Tibial nerve (tissue), 4 donors: ENCODE measurements around the gene GRIN2A.

Source experiments
- EP300 ChIP-seq, 2 donors: sonication (generic); formaldehyde crosslinking; IDR thresholded peaks; one replicate each; pipeline ENCODE4 v1.6.1; 2017; ENCODE audit warnings: antibody characterized with exemption in 2 of 2, mild to moderate bottlenecking in 1 of 2
- POLR2A ChIP-seq, 2 donors: fragments of 450-650 bp; IDR thresholded peaks; one replicate each; pipeline ENCODE4 v1.6.1; 2017; ENCODE audit warnings: antibody characterized with exemption in 2 of 2, mild to moderate bottlenecking in 2 of 2, moderate library complexity in 2 of 2
- TF ChIP-seq, protein P1 (sequence below), 5 experiments: fragments of 200-600 bp in 3 of 5; fragments of 450-650 bp in 2 of 5; sonication (generic) in 3 of 5; IDR thresholded peaks; one replicate each; pipeline ENCODE4 v1.5.1; 2016 to 2019; ENCODE audit warnings: antibody characterized with exemption in 5 of 5, mild to moderate bottlenecking in 3 of 5, moderate library complexity in 2 of 5

DNA sequence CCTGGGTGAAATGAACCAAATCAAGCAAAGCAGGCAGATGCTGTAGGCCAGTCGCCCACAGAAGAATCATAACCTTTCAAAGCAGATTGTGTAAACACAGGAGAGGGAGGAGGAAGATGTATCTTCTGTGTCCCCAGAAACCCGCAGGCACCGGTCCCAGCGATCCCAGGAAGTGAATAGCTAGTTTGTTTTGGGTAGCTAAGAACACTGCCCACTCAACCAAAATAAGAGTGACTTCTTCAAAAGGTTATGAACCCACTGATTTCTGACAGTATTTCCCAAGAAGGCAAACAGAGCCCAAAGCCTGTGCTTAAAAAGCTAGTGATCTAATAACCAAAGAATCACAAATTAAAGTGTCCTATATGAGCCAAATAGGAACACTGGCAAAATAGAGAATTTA, 67.8 kb downstream of the GRIN2A start:
- TF ChIP-seq, protein P1, sequence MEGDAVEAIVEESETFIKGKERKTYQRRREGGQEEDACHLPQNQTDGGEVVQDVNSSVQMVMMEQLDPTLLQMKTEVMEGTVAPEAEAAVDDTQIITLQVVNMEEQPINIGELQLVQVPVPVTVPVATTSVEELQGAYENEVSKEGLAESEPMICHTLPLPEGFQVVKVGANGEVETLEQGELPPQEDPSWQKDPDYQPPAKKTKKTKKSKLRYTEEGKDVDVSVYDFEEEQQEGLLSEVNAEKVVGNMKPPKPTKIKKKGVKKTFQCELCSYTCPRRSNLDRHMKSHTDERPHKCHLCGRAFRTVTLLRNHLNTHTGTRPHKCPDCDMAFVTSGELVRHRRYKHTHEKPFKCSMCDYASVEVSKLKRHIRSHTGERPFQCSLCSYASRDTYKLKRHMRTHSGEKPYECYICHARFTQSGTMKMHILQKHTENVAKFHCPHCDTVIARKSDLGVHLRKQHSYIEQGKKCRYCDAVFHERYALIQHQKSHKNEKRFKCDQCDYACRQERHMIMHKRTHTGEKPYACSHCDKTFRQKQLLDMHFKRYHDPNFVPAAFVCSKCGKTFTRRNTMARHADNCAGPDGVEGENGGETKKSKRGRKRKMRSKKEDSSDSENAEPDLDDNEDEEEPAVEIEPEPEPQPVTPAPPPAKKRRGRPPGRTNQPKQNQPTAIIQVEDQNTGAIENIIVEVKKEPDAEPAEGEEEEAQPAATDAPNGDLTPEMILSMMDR (IDR thresholded peaks at IDR 0.05): no peak
- TF ChIP-seq POLR2A (IDR thresholded peaks at IDR 0.05): no peak
- TF ChIP-seq EP300 (IDR thresholded peaks at IDR 0.05): no peak
